B cell (primary cell): ENCODE data around the gene NUBPL.
"Not testable (repeated sequence)": the region's sequence is repeated elsewhere in the genome, so short reads cannot be mapped to it uniquely, and the experiment has no call there.

Experiments
- EZH2 ChIP-seq: IDR thresholded peaks from 2 replicates; pipeline ENCODE4 v1.6.1; 2012; ENCODE audit warnings: borderline replicate concordance, low read depth, mild to moderate bottlenecking, moderate library complexity, low read length; ENCODE audit not compliant: insufficient read depth, poor library complexity, severe bottlenecking
- TF ChIP-seq, protein P1 (sequence below): fragments of 200-600 bp; IDR thresholded peaks from one replicate; pipeline ENCODE4 v1.8.0; 2022; ENCODE audit warnings: antibody characterized with exemption, mild to moderate bottlenecking

DNA sequence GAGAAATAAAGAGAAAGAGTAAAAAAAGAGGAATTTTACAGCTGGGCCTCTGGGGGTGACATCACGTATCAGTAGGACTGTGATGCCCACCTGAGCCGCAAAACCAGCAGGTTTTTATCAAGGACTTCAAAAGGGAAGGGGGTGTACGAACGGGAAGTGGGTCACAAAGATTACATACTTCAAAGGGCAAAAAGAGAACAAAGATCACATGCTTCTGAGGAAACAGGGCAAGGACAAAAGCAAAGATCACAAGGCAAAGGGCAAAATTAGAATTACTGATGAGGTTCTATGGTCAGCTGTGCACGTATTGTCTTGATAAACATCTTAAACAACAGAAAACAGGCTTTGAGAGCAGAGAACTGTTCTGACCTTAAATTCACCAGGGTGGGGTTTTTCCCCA, 91.7 kb downstream of the NUBPL start:
- TF ChIP-seq, protein P1, sequence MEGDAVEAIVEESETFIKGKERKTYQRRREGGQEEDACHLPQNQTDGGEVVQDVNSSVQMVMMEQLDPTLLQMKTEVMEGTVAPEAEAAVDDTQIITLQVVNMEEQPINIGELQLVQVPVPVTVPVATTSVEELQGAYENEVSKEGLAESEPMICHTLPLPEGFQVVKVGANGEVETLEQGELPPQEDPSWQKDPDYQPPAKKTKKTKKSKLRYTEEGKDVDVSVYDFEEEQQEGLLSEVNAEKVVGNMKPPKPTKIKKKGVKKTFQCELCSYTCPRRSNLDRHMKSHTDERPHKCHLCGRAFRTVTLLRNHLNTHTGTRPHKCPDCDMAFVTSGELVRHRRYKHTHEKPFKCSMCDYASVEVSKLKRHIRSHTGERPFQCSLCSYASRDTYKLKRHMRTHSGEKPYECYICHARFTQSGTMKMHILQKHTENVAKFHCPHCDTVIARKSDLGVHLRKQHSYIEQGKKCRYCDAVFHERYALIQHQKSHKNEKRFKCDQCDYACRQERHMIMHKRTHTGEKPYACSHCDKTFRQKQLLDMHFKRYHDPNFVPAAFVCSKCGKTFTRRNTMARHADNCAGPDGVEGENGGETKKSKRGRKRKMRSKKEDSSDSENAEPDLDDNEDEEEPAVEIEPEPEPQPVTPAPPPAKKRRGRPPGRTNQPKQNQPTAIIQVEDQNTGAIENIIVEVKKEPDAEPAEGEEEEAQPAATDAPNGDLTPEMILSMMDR = not testable (repeated sequence)
- TF ChIP-seq EZH2 = not testable (repeated sequence)
